ENCODE results near the gene AMPD3.

Gene AMPD3

DNA sequence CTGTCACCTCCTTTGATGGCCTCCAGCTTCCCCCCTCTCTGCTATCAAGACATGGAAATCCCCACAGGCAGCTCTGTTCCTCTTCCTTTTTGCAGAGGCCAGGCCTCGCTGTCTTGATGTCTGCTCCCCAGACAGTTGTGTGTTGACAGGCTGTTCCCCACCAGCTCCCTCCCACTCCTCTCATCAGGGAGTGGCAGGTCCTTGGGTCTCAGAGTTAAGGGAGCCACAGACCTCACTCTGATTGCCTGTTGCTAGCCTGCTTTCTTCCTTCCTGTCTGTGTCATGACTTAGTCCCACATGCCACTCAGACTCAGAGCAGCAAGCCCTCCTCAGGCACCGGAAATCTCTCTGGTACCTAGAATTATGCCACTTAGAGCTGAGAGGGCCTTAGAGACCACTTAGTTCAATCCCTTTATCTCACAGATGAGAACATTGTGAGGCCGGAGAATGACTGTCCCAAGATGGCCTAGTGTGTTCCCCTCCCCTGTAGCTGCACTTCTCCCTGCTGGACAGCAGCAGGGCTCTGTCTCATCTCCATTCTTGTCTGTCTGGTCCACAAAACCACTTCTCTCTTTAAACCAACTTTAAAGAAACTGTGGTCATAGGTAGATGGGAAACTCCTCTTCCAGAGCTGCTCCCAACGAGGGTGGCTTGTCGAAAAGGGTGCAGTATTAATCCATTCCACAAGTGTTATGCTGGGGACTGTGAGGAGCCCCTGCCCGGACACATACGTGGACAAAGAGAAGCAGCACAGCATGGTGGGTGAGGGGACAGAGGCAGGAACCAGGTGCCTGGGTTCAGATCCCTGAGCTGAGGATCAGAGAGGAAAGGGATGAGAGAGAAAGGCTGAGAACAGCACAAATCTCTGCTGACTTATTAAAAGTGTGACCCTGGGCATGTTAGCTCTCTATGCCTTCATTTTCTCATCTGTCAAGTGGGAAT is 4.2 kb downstream of the AMPD3 start:
- DNase-seq (ENCODE audit: low read depth in 1 of 2, low spot score in 1 of 2) = peak; percentile 38 to 61

GRCh38 chr11:10460611-10461275 is 5.7 kb downstream of the AMPD3 start:
- DNase-seq (ENCODE audit: low read depth in 1 of 2, low spot score in 1 of 2) = no peak

- no peak for DNase-seq (ENCODE audit: low read depth in 1 of 2, low spot score in 1 of 2)
Measured at GRCh38 chr11:10461276-10461790, 6.3 kb downstream of the AMPD3 start.

GRCh38 chr11:10462746-10463300 is 7.8 kb downstream of the AMPD3 start:
- no peak for DNase-seq (ENCODE audit: low read depth in 1 of 2, low spot score in 1 of 2)

GRCh38 chr11:10473371-10473770 is 18.3 kb downstream of the AMPD3 start:
- DNase-seq (ENCODE audit: low read depth in 1 of 2, low spot score in 1 of 2) = no peak

- no peak for DNase-seq (ENCODE audit: low read depth in 1 of 2, low spot score in 1 of 2)
Measured at GRCh38 chr11:10474551-10474950, 19.5 kb downstream of the AMPD3 start.

GRCh38 chr11:10476342-10476741 is 21.3 kb downstream of the AMPD3 start:
- DNase-seq (ENCODE audit: low read depth in 1 of 2, low spot score in 1 of 2) = no peak

DNA sequence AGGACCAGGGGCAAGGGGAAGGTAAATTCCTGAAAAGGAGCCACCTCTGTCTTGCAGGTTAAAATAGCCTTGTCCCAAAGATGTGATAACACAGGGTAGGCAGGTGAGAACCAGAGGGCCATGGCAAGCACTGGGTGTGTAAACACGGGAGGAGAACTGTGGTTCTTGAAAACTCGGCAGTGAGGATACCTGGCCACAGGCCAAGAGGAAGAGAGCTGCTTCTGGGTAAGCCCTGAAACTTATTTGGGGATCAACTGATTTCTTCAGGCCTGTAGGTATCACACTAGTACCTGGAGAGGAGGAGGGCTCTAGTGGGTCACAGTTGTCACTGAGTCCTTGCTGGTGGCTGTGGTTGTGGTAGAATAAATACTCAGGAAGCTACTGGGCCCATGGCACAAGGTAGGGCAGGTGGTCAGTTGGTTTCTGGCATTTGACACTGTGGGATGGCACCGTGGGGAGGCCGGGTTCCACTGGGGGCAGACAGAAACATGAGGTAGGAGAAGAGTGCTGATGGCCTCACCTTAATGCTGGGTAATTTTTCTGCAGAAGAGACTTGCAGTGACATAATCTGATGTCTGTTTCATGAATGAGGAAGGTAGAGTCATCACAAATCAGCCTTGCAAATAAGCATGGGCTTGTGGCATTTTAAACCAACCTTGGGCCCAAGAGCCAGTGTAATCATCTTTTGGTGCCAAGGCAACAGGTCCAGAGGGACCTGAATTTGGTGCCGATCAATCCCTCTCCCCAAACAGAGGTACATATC is 22.0 kb downstream of the AMPD3 start:
- no peak for DNase-seq (ENCODE audit: low read depth in 1 of 2, low spot score in 1 of 2)

DNA sequence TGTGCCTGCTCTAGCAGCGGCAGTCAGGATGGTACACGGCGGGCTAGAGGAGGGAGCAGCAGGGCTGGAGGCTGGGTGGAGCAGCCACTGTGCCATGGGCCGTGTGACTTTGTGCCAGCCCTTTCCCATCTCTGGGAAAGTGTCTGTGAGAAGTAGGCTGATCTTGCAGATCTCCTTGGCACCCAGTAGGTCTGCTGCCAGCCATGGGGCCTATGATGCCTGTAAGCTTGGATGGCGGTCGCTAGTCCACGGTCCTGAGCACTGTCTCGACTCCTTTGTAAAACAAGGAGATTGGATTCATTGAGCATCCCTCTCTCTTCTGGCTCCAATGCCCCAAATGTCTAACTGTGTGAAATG is 22.6 kb downstream of the AMPD3 start:
- DNase-seq (ENCODE audit: low read depth in 1 of 2, low spot score in 1 of 2) = no peak

DNA sequence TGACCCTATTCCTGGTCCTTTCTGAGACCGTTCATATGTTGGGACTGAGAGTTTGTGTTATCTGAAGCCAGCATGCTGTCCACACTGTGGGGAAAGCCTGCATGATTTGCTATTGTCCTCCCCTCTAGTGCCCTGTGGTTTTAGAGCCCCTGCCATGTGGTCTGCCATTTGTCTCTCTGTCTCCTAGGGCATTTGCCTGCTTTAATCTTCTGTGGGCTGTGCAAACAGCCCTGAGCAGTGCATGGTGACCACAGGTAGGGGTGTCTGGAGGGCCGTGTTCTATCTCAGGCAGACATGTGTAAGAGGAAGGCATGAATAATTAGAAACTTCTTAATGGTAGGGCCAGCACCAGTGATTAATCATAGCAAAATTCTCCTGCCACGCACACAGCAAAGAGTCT is 23.0 kb downstream of the AMPD3 start:
- no peak for DNase-seq (ENCODE audit: low read depth in 1 of 2, low spot score in 1 of 2)

- DNase-seq (ENCODE audit: low read depth in 1 of 2, low spot score in 1 of 2) = no peak
Measured at GRCh38 chr11:10478574-10479550, 23.8 kb downstream of the AMPD3 start.

GRCh38 chr11:10480026-10480425 is 25.0 kb downstream of the AMPD3 start:
- no peak for DNase-seq (ENCODE audit: low read depth in 1 of 2, low spot score in 1 of 2)

GRCh38 chr11:10480760-10481159 is 25.7 kb downstream of the AMPD3 start:
- DNase-seq (ENCODE audit: low read depth in 1 of 2, low spot score in 1 of 2) = no peak

- DNase-seq (ENCODE audit: low read depth in 1 of 2, low spot score in 1 of 2) = no peak
Measured at GRCh38 chr11:10481560-10482349, 26.7 kb downstream of the AMPD3 start.

GRCh38 chr11:10483174-10483573 is 28.1 kb downstream of the AMPD3 start:
- DNase-seq (ENCODE audit: low read depth in 1 of 2, low spot score in 1 of 2) = no peak

DNA sequence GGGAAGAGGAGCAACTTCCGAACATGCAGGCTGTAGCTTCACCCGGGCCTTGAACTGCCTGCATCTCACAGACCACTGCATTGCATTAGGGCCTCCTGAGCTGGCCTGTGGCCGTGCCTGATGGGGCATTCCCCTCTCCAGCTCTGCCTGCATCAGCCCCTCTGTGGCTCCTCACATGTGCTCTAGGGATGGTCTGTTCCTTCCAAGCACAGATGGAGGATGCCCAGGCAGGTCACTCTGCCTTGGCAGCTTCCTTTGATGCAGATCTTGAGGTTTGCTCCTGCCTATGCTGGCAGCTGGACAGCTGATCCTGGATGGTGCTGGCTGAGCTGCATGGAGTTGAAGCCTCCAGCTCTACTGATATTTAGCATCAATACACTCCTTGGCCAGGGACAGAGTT is 28.5 kb downstream of the AMPD3 start:
- no peak for DNase-seq (ENCODE audit: low read depth in 1 of 2, low spot score in 1 of 2)

DNA sequence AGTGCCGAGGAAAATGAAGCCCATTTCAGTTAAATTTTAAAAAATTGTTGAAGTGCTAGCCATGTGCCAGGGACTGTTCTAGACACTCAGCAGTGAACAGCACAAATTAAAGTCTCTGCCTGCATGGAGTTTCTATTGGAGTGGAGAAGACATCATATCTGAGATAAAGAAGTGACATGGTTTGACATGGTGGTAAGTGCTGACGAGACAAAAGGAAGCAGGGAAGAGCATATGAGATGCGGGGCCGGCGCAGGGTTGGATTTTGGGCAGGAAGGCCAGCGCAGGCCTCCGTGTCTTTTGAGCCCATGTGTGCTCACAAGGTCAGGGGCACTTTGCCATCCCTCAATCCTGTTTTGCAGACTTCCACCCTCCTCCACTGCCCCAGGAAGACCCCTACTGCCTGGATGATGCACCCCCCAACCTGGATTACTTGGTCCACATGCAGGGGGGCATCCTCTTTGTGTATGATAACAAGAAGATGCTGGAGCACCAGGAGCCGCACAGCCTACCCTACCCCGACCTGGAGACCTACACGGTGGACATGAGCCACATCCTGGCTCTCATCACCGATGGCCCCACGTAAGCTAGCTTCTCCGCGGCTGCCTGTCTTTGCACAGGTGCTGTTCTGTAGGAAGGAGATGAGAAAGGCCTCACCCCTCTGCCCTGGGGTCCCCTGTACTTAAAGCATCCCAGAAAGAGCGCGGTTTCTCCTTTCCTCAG is 29.6 kb downstream of the AMPD3 start:
- no peak for DNase-seq (ENCODE audit: low read depth in 1 of 2, low spot score in 1 of 2)

DNA sequence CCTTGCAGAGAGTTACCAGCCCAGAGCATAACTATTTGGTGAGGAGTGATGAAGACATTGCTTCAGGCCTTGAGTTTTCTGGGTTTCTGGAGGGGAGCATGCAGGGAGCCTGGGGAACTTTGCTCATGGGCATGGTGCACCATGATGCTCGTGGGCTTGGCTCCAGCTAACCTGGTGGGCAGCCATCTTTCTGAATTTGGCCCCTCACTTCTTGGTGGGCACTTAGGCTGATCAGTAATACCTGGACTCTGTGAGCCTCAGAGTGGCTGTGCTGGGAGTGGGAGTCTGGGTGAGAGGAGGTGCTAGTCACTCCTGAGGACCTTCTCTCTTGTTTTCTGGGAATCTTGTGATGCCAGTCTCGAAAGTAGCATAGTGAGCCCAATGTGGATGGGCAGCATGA is 30.6 kb downstream of the AMPD3 start:
- no peak for DNase-seq (ENCODE audit: low read depth in 1 of 2, low spot score in 1 of 2)
